Measurements from ENCODE around the gene BHLHE40.

BHLHE40 gene

DNA sequence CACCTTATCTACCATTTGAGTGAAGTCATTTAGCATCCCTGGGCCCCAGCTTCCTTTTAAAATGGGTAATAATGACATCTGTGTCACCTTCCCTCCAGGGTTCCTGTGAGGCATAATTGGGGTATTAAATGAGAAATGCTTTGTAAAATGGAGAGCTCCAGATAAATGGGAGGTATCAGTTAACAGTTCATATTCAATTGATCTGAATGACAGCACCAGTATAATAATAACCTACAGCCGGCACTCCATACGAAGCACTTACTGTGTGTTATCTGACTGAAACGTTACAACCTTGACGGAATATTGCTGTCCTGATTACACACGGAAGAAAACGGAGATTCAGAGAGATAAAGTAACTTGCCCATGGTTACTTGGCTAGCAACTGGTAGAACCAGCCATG, 53.6 kb downstream of the BHLHE40 start:
- no peak for DNase-seq (ENCODE audit: low spot score)
- in situ Hi-C loops (cut with MboI; ENCODE audit: low sequenced_read_pairs, unreplicated experiment) = no loop called here
- TF ChIP-seq, protein P1, sequence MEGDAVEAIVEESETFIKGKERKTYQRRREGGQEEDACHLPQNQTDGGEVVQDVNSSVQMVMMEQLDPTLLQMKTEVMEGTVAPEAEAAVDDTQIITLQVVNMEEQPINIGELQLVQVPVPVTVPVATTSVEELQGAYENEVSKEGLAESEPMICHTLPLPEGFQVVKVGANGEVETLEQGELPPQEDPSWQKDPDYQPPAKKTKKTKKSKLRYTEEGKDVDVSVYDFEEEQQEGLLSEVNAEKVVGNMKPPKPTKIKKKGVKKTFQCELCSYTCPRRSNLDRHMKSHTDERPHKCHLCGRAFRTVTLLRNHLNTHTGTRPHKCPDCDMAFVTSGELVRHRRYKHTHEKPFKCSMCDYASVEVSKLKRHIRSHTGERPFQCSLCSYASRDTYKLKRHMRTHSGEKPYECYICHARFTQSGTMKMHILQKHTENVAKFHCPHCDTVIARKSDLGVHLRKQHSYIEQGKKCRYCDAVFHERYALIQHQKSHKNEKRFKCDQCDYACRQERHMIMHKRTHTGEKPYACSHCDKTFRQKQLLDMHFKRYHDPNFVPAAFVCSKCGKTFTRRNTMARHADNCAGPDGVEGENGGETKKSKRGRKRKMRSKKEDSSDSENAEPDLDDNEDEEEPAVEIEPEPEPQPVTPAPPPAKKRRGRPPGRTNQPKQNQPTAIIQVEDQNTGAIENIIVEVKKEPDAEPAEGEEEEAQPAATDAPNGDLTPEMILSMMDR (IDR thresholded peaks at IDR 0.05; ENCODE audit: borderline replicate concordance, control extremely low read depth, extremely low read depth, insufficient read depth, missing control alignments) = no peak
